ENCODE data around the gene CCDC88C. TPM values are rescaled to one million over a fixed set of nuclear protein-coding genes. Genes with fewer than 3 reads are reported as not detected.

Gene CCDC88C
- total and polyA plus RNA-seq, 2 donors (not counting 3 experiments of a cell fraction or from before 2014, with no cell fraction given): 11.4 to 52.1 TPM

DNA sequence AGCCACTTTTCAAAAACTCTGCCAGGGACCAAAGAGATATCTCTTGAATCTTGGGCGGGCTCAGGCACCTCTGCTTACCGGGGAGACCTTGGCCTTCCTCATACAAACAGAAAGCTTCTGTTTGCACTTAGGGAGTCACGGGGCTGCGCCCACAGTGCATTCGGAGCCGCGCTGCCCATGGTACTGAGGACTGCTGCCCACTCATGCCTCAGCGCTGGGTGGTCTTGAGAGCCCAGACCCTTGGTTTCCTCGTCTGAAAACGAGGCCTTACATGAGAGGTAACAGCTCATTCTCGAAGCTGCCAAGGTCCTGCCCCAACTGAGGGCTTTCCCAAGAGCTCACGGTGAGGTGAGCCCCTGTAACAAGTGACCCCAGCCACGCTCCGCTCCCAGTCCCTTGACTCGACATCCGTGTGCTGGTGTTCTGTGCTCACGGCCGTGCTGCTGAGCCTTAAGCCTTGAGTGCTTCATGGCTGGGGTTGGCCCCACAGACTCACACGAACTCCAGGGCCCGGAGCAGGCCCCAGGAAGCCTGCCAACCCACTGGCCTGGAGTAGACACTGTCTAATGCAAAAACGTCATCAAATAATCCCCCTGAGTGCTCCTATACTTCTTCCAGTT, 125.7 kb downstream of the CCDC88C start:
- DNase-seq (ENCODE audit: low read depth, low spot score): no peak
- FAIRE-seq: no peak
- H4K20me1 ChIP-seq (replicated peaks; ENCODE audit: control insufficient read depth, extremely low read depth, insufficient read depth, low read length): no peaks in the 10 kb centered on the region
- H3K9me1 ChIP-seq (replicated peaks; ENCODE audit: control insufficient read depth, extremely low read depth, insufficient read depth, low read length): no peaks in the 10 kb centered on the region
- dilution Hi-C loops (cut with MboI; ENCODE audit: extremely low pct_ligation_motif_present, low sequenced_read_pairs) (loop anchor here (25.0 kb wide), 1 partner anchor 380 kb away; no protein-coding TSS in a partner anchor), intact Hi-C loops (cut with micrococcal nuclease) (no loop called here)
- TF ChIP-seq GATA2 (IDR thresholded peaks at IDR 0.05; ENCODE audit: insufficient read depth, insufficient read length, low read depth, low read length) (no peak), JUN (IDR thresholded peaks at IDR 0.05; ENCODE audit: borderline replicate concordance, insufficient read depth, insufficient read length, low read depth) (no peak), FOS (IDR thresholded peaks at IDR 0.05; ENCODE audit: borderline replicate concordance, insufficient read depth, low read length) (no peak), POLR2A (IDR thresholded peaks at IDR 0.05; ENCODE audit: low read depth, low read length) (no peak), MYC (IDR thresholded peaks at IDR 0.05; ENCODE audit: low read depth, low read length) (no peak), CTCF (IDR thresholded peaks at IDR 0.05; ENCODE audit: extremely low read depth in 1 of 2, insufficient read depth in 1 of 2, low read depth in 1 of 2, low read length in 2 of 2) (no peak), POLR2AphosphoS5 (IDR thresholded peaks at IDR 0.05; ENCODE audit: insufficient read depth, low read depth, low read length) (no peak), EZH2 (IDR thresholded peaks at IDR 0.05; ENCODE audit: borderline replicate concordance, low read depth, low read length, severe bottlenecking) (no peak)
- TF ChIP-seq, protein P1, sequence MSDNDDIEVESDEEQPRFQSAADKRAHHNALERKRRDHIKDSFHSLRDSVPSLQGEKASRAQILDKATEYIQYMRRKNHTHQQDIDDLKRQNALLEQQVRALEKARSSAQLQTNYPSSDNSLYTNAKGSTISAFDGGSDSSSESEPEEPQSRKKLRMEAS (IDR thresholded peaks at IDR 0.05; ENCODE audit: insufficient read depth, insufficient read length): no peak
- H3K4me2 ChIP-seq (ENCODE audit: insufficient read depth, low read length): no peak overlapping the region
- no peak overlapping the region for H2AFZ ChIP-seq (ENCODE audit: low read depth, low read length)
- BruUV-seq (replicated peaks): no TSS peak
- H3K79me2 ChIP-seq (ENCODE audit: control insufficient read depth, insufficient read depth, low read length): no peaks in the 10 kb centered on the region
- H3K9me3 ChIP-seq (replicated peaks; ENCODE audit: control insufficient read depth, insufficient read depth, low read length): no peaks in the 10 kb centered on the region
- ChIA-PET POLR2A (no interaction called here), CTCF (interaction anchor here (1.3 to 8.8 kb wide), 3 partner anchors 115 to 126 kb away, joined by 7 to 220 read pairs (median 11); partner anchors contain the start of gene CCDC88C)
- no peak overlapping the region for H3K4me3 ChIP-seq (replicated peaks in 1 of 3; ENCODE audit: insufficient read depth in 1 of 3, low read depth in 1 of 3, low read length in 3 of 3)
- no peak overlapping the region for H3K9ac ChIP-seq (replicated peaks; ENCODE audit: extremely low read depth, insufficient read depth, low read length)
- H3K36me3 ChIP-seq (ENCODE audit: control insufficient read depth in 2 of 2, extremely low read depth in 1 of 2, insufficient read depth in 2 of 2, low read length in 2 of 2): peaks cover under 1 to 44% of the 10 kb centered on the region in 2 experiments
- no peaks in the 10 kb centered on the region for H3K27me3 ChIP-seq (ENCODE audit: control insufficient read depth in 2 of 2, insufficient read depth in 2 of 2, low read length in 2 of 2)
- no peak overlapping the region for H3K27ac ChIP-seq (ENCODE audit: insufficient read depth, low read depth, low read length)
- no peaks in the 10 kb centered on the region for H3K4me1 ChIP-seq (ENCODE audit: control insufficient read depth, extremely low read depth, insufficient read depth, low read length)

All from endothelial cell of umbilical vein (primary cell).